Liver (tissue), 9 donors: Measurements from ENCODE around the gene TNP2. TPM values are rescaled to one million over a fixed set of nuclear protein-coding genes. Genes with fewer than 3 reads are reported as not detected.

Experiments used
- DNase-seq: peaks from one replicate; pipeline ENCODE4 v3.0.0-alpha.2; 2017; ENCODE audit warnings: low spot score
- H3K27ac ChIP-seq, 2 donors: one replicate each; pipeline ENCODE4 v1.7.0; 2013; ENCODE audit warnings: inconsistent platforms in 2 of 2, low read length in 2 of 2, control low read depth in 1 of 2, low read depth in 1 of 2, mild to moderate bottlenecking in 1 of 2
- H3K27me3 ChIP-seq, 4 donors: one replicate each; pipeline versions ENCODE4 v1.6.1 to v1.7.0; 2013; ENCODE audit warnings: low read length in 3 of 4, inconsistent platforms in 1 of 4, mild to moderate bottlenecking in 1 of 4, moderate library complexity in 1 of 4; ENCODE audit not compliant: control insufficient read depth in 4 of 4, insufficient read depth in 4 of 4
- H3K36me3 ChIP-seq, 4 donors: one replicate each; pipeline versions ENCODE4 v1.6.1 to v1.7.0; 2013; ENCODE audit warnings: low read length in 3 of 4, mild to moderate bottlenecking in 3 of 4, low read depth in 1 of 4, moderate library complexity in 1 of 4; ENCODE audit not compliant: control insufficient read depth in 4 of 4, insufficient read depth in 3 of 4
- H3K4me1 ChIP-seq, 4 donors: one replicate each; pipeline versions ENCODE4 v1.6.1 to v1.7.0; 2013; ENCODE audit warnings: low read length in 3 of 4, mild to moderate bottlenecking in 3 of 4, moderate library complexity in 1 of 4; ENCODE audit not compliant: control insufficient read depth in 4 of 4, insufficient read depth in 4 of 4
- H3K4me3 ChIP-seq, 3 donors: one replicate each; pipeline versions ENCODE4 v1.6.1 to v1.7.0; 2013; ENCODE audit warnings: low read length in 3 of 3, control low read depth in 1 of 3, low read depth in 1 of 3, mild to moderate bottlenecking in 1 of 3
- H3K9ac ChIP-seq, 2 donors: one replicate each; pipeline ENCODE4 v1.7.0; 2013; ENCODE audit warnings: low read length in 2 of 2, mild to moderate bottlenecking in 2 of 2, moderate library complexity in 2 of 2, control low read depth in 1 of 2, low read depth in 1 of 2
- H3K9me3 ChIP-seq, 4 donors: one replicate each; pipeline versions ENCODE4 v1.6.1 to v1.7.0; 2013; ENCODE audit warnings: low read length in 3 of 4; ENCODE audit not compliant: control insufficient read depth in 4 of 4
- FOXA2 ChIP-seq: IDR thresholded peaks from 2 replicates; pipeline ENCODE4 v1.6.1; 2016; ENCODE audit warnings: antibody characterized with exemption
- GABPA ChIP-seq, 2 donors: IDR thresholded peaks in 1 of 2; conservative IDR thresholded peaks in 1 of 2; 2 replicates each; pipeline ENCODE4 v1.6.1; 2016; ENCODE audit warnings: antibody characterized with exemption in 2 of 2, mild to moderate bottlenecking in 1 of 2, moderate library complexity in 1 of 2
- HNF4A ChIP-seq, 2 donors: conservative IDR thresholded peaks; 2 replicates each; pipeline ENCODE4 v1.6.1; 2016; ENCODE audit warnings: antibody characterized with exemption in 2 of 2, mild to moderate bottlenecking in 2 of 2
- HNF4G ChIP-seq: IDR thresholded peaks from 2 replicates; pipeline ENCODE4 v1.6.1; 2016; ENCODE audit warnings: antibody characterized with exemption
- RAD21 ChIP-seq, 2 donors: IDR thresholded peaks; 2 replicates each; pipeline ENCODE4 v1.6.1; 2016; ENCODE audit warnings: antibody characterized with exemption in 2 of 2, mild to moderate bottlenecking in 2 of 2
- RXRA ChIP-seq, 2 donors: IDR thresholded peaks; 2 replicates each; pipeline ENCODE4 v1.6.1; 2017 to 2018; ENCODE audit warnings: antibody characterized with exemption in 2 of 2, mild to moderate bottlenecking in 1 of 2
- SP1 ChIP-seq: IDR thresholded peaks from 2 replicates; pipeline ENCODE4 v1.6.1; 2018; ENCODE audit warnings: antibody characterized with exemption, mild to moderate bottlenecking
- YY1 ChIP-seq: IDR thresholded peaks from 2 replicates; pipeline ENCODE4 v1.6.1; 2016; ENCODE audit warnings: antibody characterized with exemption, mild to moderate bottlenecking
- WGBS: extraction: QIAGEN DNeasy Blood & Tissue Kit; methylation state at CpG from one replicate; pipeline ENCODE4 v1.1.7; 2013; 5-methylcytosine and 5-hydroxymethylcytosine counted together
- polyA plus RNA-seq, 2 donors: library from polyadenylated mRNA; stranded (reverse) in 1 of 2; unstranded in 1 of 2; fragments of 200-250 nt in 1 of 2; fragments of >200 nt in 1 of 2; fragmentation: Nextera tagmentation in 1 of 2; extraction: Ambion mirVana in 1 of 2; gene quantifications; one replicate each; pipeline versions ENCODE4 v1.2.1 to v1.2.3, GENCODE V29; 2013 to 2015
- total RNA-seq, 2 donors: library from RNA; depleted of rRNA; stranded (reverse); fragments of >200 nt; gene quantifications; one replicate each; pipeline ENCODE4 v1.2.3, GENCODE V29; 2014
- TF ChIP-seq, protein P1 (sequence below): IDR thresholded peaks from 2 replicates; pipeline ENCODE4 v1.6.1; 2016; ENCODE audit warnings: antibody characterized with exemption
- TF ChIP-seq, protein P2 (sequence below): IDR thresholded peaks from 2 replicates; pipeline ENCODE4 v1.6.1; 2016; ENCODE audit warnings: antibody characterized with exemption, mild to moderate bottlenecking
- TF ChIP-seq, protein P3 (sequence below): fragments of 150-350 bp; IDR thresholded peaks from 2 replicates; pipeline ENCODE4 v1.5.1; 2017; ENCODE audit warnings: improper control_type of control experiment, low read depth, low read length; ENCODE audit not compliant: missing input control
- TF ChIP-seq, protein P4 (sequence below): IDR thresholded peaks from 2 replicates; pipeline ENCODE4 v1.6.1; 2016; ENCODE audit warnings: antibody characterized with exemption
- donor health status: healthy.
- donor health status: healthy.
- donor health status: healthy.
- donor health status: healthy.
- donor health status: healthy.

Gene TNP2
- total and polyA plus RNA-seq, 4 donors = not detected

DNA sequence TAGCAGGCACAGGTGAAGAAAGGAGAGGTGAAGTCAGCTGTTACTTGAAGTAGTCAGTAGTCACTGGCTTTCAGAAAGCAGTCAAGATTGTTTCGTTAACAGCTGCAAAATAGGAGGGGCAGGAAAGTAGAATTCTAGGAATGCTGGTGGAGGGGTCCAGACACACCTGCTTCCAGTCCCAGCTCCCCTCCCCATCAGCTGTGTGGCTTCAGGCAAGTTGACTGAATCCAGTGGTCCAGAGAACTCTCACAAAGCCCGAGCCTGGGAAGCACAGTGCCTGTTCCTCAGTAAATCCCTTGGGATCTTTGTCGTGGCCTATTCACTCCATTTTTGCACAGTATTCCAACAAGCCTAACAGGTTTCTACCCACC lies 8.5 kb downstream of the TNP2 start:
- no peak overlapping the region for H3K9ac ChIP-seq
- H3K27ac ChIP-seq = no peak overlapping the region
- H3K9me3 ChIP-seq = no peaks in the 10 kb centered on the region
- H3K4me1 ChIP-seq = peaks cover 2 to 31% (median 23%) of the 10 kb centered on the region in 4 donors
- no peak for DNase-seq
- TF ChIP-seq, protein P1, sequence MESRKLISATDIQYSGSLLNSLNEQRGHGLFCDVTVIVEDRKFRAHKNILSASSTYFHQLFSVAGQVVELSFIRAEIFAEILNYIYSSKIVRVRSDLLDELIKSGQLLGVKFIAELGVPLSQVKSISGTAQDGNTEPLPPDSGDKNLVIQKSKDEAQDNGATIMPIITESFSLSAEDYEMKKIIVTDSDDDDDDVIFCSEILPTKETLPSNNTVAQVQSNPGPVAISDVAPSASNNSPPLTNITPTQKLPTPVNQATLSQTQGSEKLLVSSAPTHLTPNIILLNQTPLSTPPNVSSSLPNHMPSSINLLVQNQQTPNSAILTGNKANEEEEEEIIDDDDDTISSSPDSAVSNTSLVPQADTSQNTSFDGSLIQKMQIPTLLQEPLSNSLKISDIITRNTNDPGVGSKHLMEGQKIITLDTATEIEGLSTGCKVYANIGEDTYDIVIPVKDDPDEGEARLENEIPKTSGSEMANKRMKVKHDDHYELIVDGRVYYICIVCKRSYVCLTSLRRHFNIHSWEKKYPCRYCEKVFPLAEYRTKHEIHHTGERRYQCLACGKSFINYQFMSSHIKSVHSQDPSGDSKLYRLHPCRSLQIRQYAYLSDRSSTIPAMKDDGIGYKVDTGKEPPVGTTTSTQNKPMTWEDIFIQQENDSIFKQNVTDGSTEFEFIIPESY = no peak
- TF ChIP-seq FOXA2 (no peak), GABPA (IDR thresholded peaks at IDR 0.05 in 1 of 2, conservative IDR thresholded peaks at IDR 0.05 in 1 of 2) (no peak), HNF4A (conservative IDR thresholded peaks at IDR 0.05) (no peak), RXRA (IDR thresholded peaks at IDR 0.05) (no peak), HNF4G (no peak), YY1 (no peak), RAD21 (IDR thresholded peaks at IDR 0.05) (no peak), SP1 (no peak)
- TF ChIP-seq, protein P2, sequence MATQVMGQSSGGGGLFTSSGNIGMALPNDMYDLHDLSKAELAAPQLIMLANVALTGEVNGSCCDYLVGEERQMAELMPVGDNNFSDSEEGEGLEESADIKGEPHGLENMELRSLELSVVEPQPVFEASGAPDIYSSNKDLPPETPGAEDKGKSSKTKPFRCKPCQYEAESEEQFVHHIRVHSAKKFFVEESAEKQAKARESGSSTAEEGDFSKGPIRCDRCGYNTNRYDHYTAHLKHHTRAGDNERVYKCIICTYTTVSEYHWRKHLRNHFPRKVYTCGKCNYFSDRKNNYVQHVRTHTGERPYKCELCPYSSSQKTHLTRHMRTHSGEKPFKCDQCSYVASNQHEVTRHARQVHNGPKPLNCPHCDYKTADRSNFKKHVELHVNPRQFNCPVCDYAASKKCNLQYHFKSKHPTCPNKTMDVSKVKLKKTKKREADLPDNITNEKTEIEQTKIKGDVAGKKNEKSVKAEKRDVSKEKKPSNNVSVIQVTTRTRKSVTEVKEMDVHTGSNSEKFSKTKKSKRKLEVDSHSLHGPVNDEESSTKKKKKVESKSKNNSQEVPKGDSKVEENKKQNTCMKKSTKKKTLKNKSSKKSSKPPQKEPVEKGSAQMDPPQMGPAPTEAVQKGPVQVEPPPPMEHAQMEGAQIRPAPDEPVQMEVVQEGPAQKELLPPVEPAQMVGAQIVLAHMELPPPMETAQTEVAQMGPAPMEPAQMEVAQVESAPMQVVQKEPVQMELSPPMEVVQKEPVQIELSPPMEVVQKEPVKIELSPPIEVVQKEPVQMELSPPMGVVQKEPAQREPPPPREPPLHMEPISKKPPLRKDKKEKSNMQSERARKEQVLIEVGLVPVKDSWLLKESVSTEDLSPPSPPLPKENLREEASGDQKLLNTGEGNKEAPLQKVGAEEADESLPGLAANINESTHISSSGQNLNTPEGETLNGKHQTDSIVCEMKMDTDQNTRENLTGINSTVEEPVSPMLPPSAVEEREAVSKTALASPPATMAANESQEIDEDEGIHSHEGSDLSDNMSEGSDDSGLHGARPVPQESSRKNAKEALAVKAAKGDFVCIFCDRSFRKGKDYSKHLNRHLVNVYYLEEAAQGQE = no peak
- TF ChIP-seq, protein P3, sequence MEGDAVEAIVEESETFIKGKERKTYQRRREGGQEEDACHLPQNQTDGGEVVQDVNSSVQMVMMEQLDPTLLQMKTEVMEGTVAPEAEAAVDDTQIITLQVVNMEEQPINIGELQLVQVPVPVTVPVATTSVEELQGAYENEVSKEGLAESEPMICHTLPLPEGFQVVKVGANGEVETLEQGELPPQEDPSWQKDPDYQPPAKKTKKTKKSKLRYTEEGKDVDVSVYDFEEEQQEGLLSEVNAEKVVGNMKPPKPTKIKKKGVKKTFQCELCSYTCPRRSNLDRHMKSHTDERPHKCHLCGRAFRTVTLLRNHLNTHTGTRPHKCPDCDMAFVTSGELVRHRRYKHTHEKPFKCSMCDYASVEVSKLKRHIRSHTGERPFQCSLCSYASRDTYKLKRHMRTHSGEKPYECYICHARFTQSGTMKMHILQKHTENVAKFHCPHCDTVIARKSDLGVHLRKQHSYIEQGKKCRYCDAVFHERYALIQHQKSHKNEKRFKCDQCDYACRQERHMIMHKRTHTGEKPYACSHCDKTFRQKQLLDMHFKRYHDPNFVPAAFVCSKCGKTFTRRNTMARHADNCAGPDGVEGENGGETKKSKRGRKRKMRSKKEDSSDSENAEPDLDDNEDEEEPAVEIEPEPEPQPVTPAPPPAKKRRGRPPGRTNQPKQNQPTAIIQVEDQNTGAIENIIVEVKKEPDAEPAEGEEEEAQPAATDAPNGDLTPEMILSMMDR = no peak
- WGBS = 92% methylated on average over 3 of the region's 3 CpGs
- H3K27me3 ChIP-seq = no peaks in the 10 kb centered on the region
- H3K4me3 ChIP-seq = no peak overlapping the region
- H3K36me3 ChIP-seq = no peaks in the 10 kb centered on the region

DNA sequence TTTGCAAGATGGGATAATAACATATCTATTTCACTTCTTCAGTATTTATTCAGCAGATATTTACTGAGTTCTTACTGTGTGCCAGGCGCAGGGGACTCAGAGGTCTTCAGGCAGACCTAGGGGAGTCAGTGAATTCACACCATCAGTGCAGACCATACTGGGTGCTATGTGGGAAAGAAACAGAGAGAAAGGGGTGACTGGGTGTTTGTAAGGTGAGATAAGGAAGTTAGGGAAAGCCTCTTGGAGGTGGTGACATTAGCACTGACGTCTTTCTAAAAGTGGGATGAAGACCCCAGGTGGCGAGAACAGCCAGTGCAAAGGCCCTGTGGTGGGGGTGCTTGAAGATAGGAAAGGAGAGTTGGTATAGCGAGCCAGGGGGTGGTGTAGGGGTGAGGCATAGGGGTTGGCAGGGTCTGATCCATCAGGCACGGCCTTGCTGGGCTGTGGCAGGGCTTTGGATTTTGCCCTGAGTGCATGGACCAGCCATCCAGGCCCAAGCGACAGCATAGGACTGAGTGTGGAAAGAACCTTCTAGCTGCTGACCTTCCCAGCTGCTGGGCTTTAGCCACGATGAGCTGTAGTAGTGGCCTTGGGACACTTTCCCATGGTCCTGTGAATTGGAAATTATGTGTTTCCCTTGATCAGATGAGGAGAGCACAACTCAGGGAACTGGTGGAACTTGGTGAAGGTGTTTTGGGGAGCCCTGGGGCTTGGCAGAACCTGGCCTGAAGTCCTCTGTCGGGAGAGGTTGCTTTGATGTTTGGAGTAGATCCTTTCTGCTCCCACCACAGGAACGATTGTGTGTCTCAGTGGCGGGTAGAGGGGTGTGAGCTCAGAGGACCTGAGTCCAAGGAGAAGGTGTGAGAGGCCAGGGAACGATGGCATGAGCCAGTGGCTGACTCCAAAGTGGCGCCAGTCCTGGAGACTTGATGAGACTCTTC lies 9.2 kb downstream of the TNP2 start:
- no peaks in the 10 kb centered on the region for H3K9me3 ChIP-seq
- peak overlapping the region in 1 of 2 donors; percentile 63 for H3K27ac ChIP-seq
- H3K4me1 ChIP-seq = peaks cover 6 to 37% (median 26%) of the 10 kb centered on the region in 4 donors
- no peaks in the 10 kb centered on the region for H3K36me3 ChIP-seq
- no peak overlapping the region for H3K9ac ChIP-seq
- WGBS = 84% methylated on average over 12 of the region's 12 CpGs
- no peaks in the 10 kb centered on the region for H3K27me3 ChIP-seq
- DNase-seq = no peak
- H3K4me3 ChIP-seq = no peak overlapping the region
- TF ChIP-seq, protein P4, sequence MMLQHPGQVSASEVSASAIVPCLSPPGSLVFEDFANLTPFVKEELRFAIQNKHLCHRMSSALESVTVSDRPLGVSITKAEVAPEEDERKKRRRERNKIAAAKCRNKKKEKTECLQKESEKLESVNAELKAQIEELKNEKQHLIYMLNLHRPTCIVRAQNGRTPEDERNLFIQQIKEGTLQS = no peak
- TF ChIP-seq HNF4A (conservative IDR thresholded peaks at IDR 0.05) (peak; percentile 62 to 65), RXRA (IDR thresholded peaks at IDR 0.05) (peak in 1 of 2 donors; percentile 23), RAD21 (IDR thresholded peaks at IDR 0.05) (no peak)
